GM23338 (cell line): ENCODE measurements around the gene GRIN3A. TPM values are rescaled to one million over a fixed set of nuclear protein-coding genes. Genes with fewer than 3 reads are reported as not detected.

Experiments used
- ATAC-seq: fragments of 200-7000 bp; cut with Tn5 transposase; 3 replicates; pipeline ENCODE4 v1.9.1; 2020
- DNase-seq: peaks from one replicate; pipeline ENCODE4 v3.0.0-alpha.2; 2015; ENCODE audit warnings: low spot score
- H2AFZ ChIP-seq: fragments of 200-600 bp; sonication (generic); 2 replicates; pipeline ENCODE4 v1.8.0; 2016; ENCODE audit warnings: antibody characterized with exemption, mild to moderate bottlenecking, moderate library complexity
- H3F3A ChIP-seq: fragments of 200-600 bp; sonication (generic); replicated peaks from 2 replicates; pipeline ENCODE4 v1.8.0; 2017; ENCODE audit warnings: antibody characterized with exemption, mixed run types, low read depth
- H3K27ac ChIP-seq: fragments of 200-600 bp; sonication (generic); 2 replicates; pipeline ENCODE4 v1.6.1; 2016; ENCODE audit warnings: low read depth
- H3K27me3 ChIP-seq: fragments of 200-600 bp; sonication (generic); 2 replicates; pipeline ENCODE4 v1.8.0; 2016; ENCODE audit warnings: mild to moderate bottlenecking, mixed run types, moderate library complexity; ENCODE audit not compliant: insufficient read depth
- H3K36me3 ChIP-seq: fragments of 200-600 bp; sonication (generic); 2 replicates; pipeline ENCODE4 v1.8.0; 2016; ENCODE audit warnings: mild to moderate bottlenecking; ENCODE audit not compliant: insufficient read depth
- H3K4me1 ChIP-seq: fragments of 200-600 bp; sonication (generic); 2 replicates; pipeline ENCODE4 v1.8.0; 2016; ENCODE audit warnings: mild to moderate bottlenecking, moderate library complexity; ENCODE audit not compliant: insufficient read depth
- H3K4me2 ChIP-seq: fragments of 200-600 bp; sonication (generic); 2 replicates; pipeline ENCODE4 v1.7.1; 2017; ENCODE audit warnings: mixed run types
- H3K4me3 ChIP-seq: fragments of 200-600 bp; sonication (generic); 2 replicates; pipeline ENCODE4 v1.6.1; 2016; ENCODE audit warnings: mixed run types
- H3K79me2 ChIP-seq: fragments of 200-600 bp; sonication (generic); replicated peaks from 2 replicates; pipeline ENCODE4 v1.8.0; 2017; ENCODE audit warnings: mild to moderate bottlenecking; ENCODE audit not compliant: insufficient read depth
- H3K9me2 ChIP-seq: fragments of 200-600 bp; sonication (generic); 2 replicates; pipeline ENCODE4 v1.8.0; 2017; ENCODE audit not compliant: insufficient read depth
- H4K20me1 ChIP-seq: fragments of 200-600 bp; sonication (generic); replicated peaks from 2 replicates; pipeline ENCODE4 v1.8.0; 2017; ENCODE audit warnings: mild to moderate bottlenecking; ENCODE audit not compliant: insufficient read depth
- H3K27ac Mint-ChIP-seq: 2 replicates; pipeline ENCODE4 v1.8.0; 2020; ENCODE audit warnings: inconsistent platforms, mild to moderate bottlenecking, moderate library complexity, mixed read lengths
- H3K27me3 Mint-ChIP-seq: 3 replicates; pipeline ENCODE4 v1.8.0; 2022; ENCODE audit warnings: low read depth, mild to moderate bottlenecking, moderate library complexity, mixed read lengths, inconsistent platforms; ENCODE audit not compliant: insufficient read depth, poor library complexity
- H3K36me3 Mint-ChIP-seq: 3 replicates; pipeline ENCODE4 v1.8.0; 2021; ENCODE audit warnings: low read depth, mild to moderate bottlenecking, inconsistent platforms, moderate library complexity, mixed read lengths
- H3K4me1 Mint-ChIP-seq: 3 replicates; pipeline ENCODE4 v1.8.0; 2020; ENCODE audit warnings: mild to moderate bottlenecking, inconsistent platforms, mixed read lengths
- H3K4me3 Mint-ChIP-seq: 3 replicates; pipeline ENCODE4 v1.8.0; 2021; ENCODE audit warnings: moderate library complexity, mild to moderate bottlenecking, inconsistent platforms, mixed read lengths
- H3K9me3 Mint-ChIP-seq: 3 replicates; pipeline ENCODE4 v1.8.0; 2020; ENCODE audit warnings: moderate library complexity, mild to moderate bottlenecking, inconsistent platforms, mixed read lengths
- CREB1 ChIP-seq: fragments of 250-450 bp; sonication (Bioruptor Pico); IDR thresholded peaks from 2 replicates; pipeline ENCODE4 v1.5.0; 2020; ENCODE audit warnings: low read depth, mild to moderate bottlenecking, moderate library complexity
- EZH2 ChIP-seq: fragments of 200-600 bp; sonication (generic); IDR thresholded peaks from one replicate; pipeline ENCODE4 v1.8.0; 2017; ENCODE audit warnings: antibody characterized with exemption, mild to moderate bottlenecking, low read depth; ENCODE audit not compliant: unreplicated experiment
- EZH2phosphoT487 ChIP-seq: fragments of 200-600 bp; sonication (generic); IDR thresholded peaks from one replicate; pipeline ENCODE4 v1.8.1; 2018; ENCODE audit warnings: antibody characterized with exemption; ENCODE audit not compliant: unreplicated experiment
- JUNB ChIP-seq: IDR thresholded peaks from one replicate; pipeline ENCODE4 v1.6.1; 2016; ENCODE audit warnings: antibody characterized with exemption; ENCODE audit not compliant: unreplicated experiment
- NANOG ChIP-seq: IDR thresholded peaks from 2 replicates; pipeline ENCODE4 v1.6.1; 2016; ENCODE audit warnings: antibody characterized with exemption, borderline replicate concordance
- POLR2AphosphoS5 ChIP-seq: IDR thresholded peaks from 2 replicates; pipeline ENCODE4 v1.6.1; 2016; ENCODE audit warnings: antibody characterized with exemption, low read depth
- STAT1 ChIP-seq: IDR thresholded peaks from one replicate; pipeline ENCODE4 v1.6.1; 2016; ENCODE audit warnings: antibody characterized with exemption; ENCODE audit not compliant: unreplicated experiment
- ZNF114 ChIP-seq: fragments of 250-450 bp; sonication (Bioruptor Pico); IDR thresholded peaks from 2 replicates; pipeline ENCODE4 v1.5.0; 2020; ENCODE audit warnings: mild to moderate bottlenecking, moderate library complexity
- ZNF331 ChIP-seq: fragments of 250-450 bp; sonication (Bioruptor Pico); IDR thresholded peaks from 2 replicates; pipeline ENCODE4 v1.5.0; 2020; ENCODE audit warnings: low read depth, mild to moderate bottlenecking, moderate library complexity
- polyA plus RNA-seq: library from polyadenylated mRNA; unstranded; fragments of >200 nt; fragmentation: Nextera tagmentation; extraction: Ambion mirVana; gene quantifications from 2 replicates; pipeline ENCODE4 v1.2.1, GENCODE V29; 2016
- total RNA-seq: library from RNA; depleted of rRNA; stranded (reverse); fragments of >200 nt; shearing (Covaris generic); gene quantifications from 2 replicates; pipeline ENCODE4 v1.2.3, GENCODE V29; 2014
- TF ChIP-seq, protein P1 (sequence below): IDR thresholded peaks from one replicate; pipeline ENCODE4 v1.6.1; 2018; ENCODE audit warnings: antibody characterized with exemption; ENCODE audit not compliant: unreplicated experiment
- TF ChIP-seq, protein P2 (sequence below), 2 experiments: fragments of 200-600 bp in 1 of 2; sonication (generic) in 1 of 2; conservative IDR thresholded peaks; 2 replicates each; pipeline versions ENCODE4 v1.5.1 to v1.6.1; 2016 to 2017; ENCODE audit warnings: antibody characterized with exemption in 2 of 2, low read depth in 2 of 2, mild to moderate bottlenecking in 2 of 2, moderate library complexity in 1 of 2

The GRIN3A gene
- total and polyA plus RNA-seq, 2 experiments from 2014 or later, result 0.03 to 0.05 TPM

DNA sequence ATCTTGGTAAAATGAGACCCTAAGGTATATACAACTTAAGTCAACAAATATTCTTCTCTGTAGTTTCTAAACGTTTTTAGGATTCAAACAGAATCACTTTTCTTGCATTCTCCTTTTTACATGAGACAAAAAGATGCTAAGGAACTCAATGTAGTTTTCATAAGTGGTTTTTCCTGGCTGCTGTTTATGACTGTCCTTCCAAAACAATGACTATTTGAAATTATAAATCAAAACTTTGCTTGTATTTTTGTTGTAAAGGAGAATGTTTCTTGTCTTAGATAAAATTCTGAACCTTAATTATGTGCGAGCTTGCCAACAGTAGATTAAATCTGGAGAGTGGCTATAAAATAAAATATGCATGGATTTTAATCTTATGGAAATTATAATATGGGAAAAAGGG, 53.8 kb downstream of the GRIN3A start (continued):
- TF ChIP-seq, protein P1, sequence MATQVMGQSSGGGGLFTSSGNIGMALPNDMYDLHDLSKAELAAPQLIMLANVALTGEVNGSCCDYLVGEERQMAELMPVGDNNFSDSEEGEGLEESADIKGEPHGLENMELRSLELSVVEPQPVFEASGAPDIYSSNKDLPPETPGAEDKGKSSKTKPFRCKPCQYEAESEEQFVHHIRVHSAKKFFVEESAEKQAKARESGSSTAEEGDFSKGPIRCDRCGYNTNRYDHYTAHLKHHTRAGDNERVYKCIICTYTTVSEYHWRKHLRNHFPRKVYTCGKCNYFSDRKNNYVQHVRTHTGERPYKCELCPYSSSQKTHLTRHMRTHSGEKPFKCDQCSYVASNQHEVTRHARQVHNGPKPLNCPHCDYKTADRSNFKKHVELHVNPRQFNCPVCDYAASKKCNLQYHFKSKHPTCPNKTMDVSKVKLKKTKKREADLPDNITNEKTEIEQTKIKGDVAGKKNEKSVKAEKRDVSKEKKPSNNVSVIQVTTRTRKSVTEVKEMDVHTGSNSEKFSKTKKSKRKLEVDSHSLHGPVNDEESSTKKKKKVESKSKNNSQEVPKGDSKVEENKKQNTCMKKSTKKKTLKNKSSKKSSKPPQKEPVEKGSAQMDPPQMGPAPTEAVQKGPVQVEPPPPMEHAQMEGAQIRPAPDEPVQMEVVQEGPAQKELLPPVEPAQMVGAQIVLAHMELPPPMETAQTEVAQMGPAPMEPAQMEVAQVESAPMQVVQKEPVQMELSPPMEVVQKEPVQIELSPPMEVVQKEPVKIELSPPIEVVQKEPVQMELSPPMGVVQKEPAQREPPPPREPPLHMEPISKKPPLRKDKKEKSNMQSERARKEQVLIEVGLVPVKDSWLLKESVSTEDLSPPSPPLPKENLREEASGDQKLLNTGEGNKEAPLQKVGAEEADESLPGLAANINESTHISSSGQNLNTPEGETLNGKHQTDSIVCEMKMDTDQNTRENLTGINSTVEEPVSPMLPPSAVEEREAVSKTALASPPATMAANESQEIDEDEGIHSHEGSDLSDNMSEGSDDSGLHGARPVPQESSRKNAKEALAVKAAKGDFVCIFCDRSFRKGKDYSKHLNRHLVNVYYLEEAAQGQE, result no peak
- TF ChIP-seq POLR2AphosphoS5 (no peak), CREB1 (no peak), EZH2phosphoT487 (no peak), JUNB (no peak), EZH2 (no peak)

DNA sequence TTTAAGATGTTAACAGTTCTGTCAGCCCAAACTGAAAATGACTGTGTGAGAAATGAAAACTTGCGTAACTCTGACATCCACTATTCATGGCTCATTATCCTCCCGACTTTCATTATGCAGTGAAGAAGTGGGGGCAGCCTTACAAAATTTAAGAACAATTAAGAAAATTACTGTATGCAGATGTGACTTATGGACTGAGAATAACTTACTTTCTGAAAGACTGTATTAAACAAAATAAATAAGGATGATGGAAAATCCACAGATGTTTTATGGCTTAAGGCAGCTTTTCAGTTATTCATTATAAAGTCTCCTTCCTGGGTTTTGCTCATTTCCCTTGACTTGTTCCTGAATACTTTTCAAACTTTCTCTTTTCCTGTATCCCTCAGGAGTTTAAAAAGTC, 55.2 kb downstream of the GRIN3A start:
- no peaks in the 10 kb centered on the region for H4K20me1 ChIP-seq
- no peaks in the 10 kb centered on the region for H3K27me3 Mint-ChIP-seq
- no peak overlapping the region for H3K4me3 ChIP-seq
- no peaks in the 10 kb centered on the region for H3K79me2 ChIP-seq
- H3K4me2 ChIP-seq, result no peak overlapping the region
- no peaks in the 10 kb centered on the region for H3K36me3 ChIP-seq
- no peaks in the 10 kb centered on the region for H3F3A ChIP-seq
- H3K27ac Mint-ChIP-seq, result no peak overlapping the region
- no peaks in the 10 kb centered on the region for H3K4me1 Mint-ChIP-seq
- TF ChIP-seq, protein P2, sequence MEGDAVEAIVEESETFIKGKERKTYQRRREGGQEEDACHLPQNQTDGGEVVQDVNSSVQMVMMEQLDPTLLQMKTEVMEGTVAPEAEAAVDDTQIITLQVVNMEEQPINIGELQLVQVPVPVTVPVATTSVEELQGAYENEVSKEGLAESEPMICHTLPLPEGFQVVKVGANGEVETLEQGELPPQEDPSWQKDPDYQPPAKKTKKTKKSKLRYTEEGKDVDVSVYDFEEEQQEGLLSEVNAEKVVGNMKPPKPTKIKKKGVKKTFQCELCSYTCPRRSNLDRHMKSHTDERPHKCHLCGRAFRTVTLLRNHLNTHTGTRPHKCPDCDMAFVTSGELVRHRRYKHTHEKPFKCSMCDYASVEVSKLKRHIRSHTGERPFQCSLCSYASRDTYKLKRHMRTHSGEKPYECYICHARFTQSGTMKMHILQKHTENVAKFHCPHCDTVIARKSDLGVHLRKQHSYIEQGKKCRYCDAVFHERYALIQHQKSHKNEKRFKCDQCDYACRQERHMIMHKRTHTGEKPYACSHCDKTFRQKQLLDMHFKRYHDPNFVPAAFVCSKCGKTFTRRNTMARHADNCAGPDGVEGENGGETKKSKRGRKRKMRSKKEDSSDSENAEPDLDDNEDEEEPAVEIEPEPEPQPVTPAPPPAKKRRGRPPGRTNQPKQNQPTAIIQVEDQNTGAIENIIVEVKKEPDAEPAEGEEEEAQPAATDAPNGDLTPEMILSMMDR (conservative IDR thresholded peaks at IDR 0.05; ENCODE audit: low read depth in 2 of 2), result no peak
- TF ChIP-seq STAT1, result no peak
- no peak for TF ChIP-seq ZNF331 (CRISPR knock-in tag)
- no peak for TF ChIP-seq ZNF114 (CRISPR knock-in tag)
- no peak for TF ChIP-seq CREB1
- no peak for TF ChIP-seq NANOG
- H2AFZ ChIP-seq, result no peak overlapping the region
- H3K4me1 ChIP-seq, result no peaks in the 10 kb centered on the region
- no peak overlapping the region for H3K4me3 Mint-ChIP-seq
- no peaks in the 10 kb centered on the region for H3K36me3 Mint-ChIP-seq
- H3K27ac ChIP-seq, result no peak overlapping the region
- no peaks in the 10 kb centered on the region for H3K27me3 ChIP-seq
- no peaks in the 10 kb centered on the region for H3K9me2 ChIP-seq
- DNase-seq, result no peak
- ATAC-seq, result no peak
- H3K9me3 Mint-ChIP-seq, result no peaks in the 10 kb centered on the region
